ENCODE measurements around the gene IQGAP3.

DNA sequence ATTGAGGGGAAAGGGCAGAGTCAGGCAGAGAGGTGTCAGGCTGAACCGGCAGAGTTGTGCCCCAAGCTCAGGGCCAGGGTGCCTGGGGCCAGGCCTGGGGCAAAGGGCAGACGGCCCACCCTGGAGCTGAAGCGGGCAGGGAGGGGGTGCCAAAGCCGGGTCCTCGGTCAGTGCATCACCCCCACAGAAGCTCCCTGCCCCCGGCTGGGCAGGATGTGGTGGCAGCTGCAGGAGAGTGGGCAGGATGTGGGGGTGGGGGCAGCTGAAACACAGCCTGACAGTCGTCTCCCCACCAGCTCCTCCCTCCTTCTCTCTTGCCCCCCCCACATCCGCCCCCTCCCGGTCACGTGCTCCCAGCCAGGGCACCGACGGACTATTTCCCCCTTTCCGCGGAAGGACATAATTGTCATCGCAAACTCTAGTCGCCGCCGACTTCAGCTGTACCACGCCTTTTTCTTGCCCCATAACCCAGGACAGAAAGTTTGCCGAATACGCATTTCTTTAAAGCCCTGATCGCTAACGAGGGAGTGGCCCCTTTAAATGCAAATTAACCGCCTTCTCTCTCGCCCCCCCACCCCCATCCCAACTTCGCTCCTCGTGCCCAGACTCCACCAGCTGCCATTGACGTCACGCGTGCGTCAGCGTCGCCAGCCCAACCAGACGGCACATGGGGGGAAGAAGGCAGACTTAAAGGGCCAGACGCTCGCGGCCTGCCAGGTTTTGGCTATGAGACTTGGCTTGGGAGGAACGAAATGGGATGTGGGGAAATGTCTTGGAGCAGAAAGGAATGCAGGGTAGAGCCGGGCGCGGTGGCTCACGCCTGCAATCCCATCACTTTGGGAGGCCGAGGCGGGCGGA is 67.3 kb downstream of the IQGAP3 start:
- no peak for TF ChIP-seq CEBPB (IDR thresholded peaks at IDR 0.05)
- no peak for TF ChIP-seq RAD21 (IDR thresholded peaks at IDR 0.05; ENCODE audit: low read depth)
- TF ChIP-seq EP300 (IDR thresholded peaks at IDR 0.05; ENCODE audit: borderline replicate concordance) = peak; percentile 26; the same call in 1 of the 2 replicates
- TF ChIP-seq CREB1 (IDR thresholded peaks at IDR 0.05; ENCODE audit: low read depth) = peak; percentile 97
- TF ChIP-seq, protein P1, sequence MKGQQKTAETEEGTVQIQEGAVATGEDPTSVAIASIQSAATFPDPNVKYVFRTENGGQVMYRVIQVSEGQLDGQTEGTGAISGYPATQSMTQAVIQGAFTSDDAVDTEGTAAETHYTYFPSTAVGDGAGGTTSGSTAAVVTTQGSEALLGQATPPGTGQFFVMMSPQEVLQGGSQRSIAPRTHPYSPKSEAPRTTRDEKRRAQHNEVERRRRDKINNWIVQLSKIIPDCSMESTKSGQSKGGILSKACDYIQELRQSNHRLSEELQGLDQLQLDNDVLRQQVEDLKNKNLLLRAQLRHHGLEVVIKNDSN (IDR thresholded peaks at IDR 0.05) = peak; percentile 91
- TF ChIP-seq YY1 (IDR thresholded peaks at IDR 0.05; ENCODE audit: low read depth) = 0 out of 2 replicates have a peak, but pooled peaks have one; percentile 28
- peak; percentile 72 for TF ChIP-seq EGR1 (IDR thresholded peaks at IDR 0.05)
- TF ChIP-seq TCF12 (IDR thresholded peaks at IDR 0.05; ENCODE audit: low read depth) = peak; percentile 64; the same call in 1 of the 2 replicates
- TF ChIP-seq TAF1 (IDR thresholded peaks at IDR 0.05; ENCODE audit: low read depth) = peak; percentile 61; the same call in 1 of the 2 replicates
- TF ChIP-seq, protein P2, sequence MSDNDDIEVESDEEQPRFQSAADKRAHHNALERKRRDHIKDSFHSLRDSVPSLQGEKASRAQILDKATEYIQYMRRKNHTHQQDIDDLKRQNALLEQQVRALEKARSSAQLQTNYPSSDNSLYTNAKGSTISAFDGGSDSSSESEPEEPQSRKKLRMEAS (IDR thresholded peaks at IDR 0.05) = peak; percentile 99
- TF ChIP-seq, protein P3, sequence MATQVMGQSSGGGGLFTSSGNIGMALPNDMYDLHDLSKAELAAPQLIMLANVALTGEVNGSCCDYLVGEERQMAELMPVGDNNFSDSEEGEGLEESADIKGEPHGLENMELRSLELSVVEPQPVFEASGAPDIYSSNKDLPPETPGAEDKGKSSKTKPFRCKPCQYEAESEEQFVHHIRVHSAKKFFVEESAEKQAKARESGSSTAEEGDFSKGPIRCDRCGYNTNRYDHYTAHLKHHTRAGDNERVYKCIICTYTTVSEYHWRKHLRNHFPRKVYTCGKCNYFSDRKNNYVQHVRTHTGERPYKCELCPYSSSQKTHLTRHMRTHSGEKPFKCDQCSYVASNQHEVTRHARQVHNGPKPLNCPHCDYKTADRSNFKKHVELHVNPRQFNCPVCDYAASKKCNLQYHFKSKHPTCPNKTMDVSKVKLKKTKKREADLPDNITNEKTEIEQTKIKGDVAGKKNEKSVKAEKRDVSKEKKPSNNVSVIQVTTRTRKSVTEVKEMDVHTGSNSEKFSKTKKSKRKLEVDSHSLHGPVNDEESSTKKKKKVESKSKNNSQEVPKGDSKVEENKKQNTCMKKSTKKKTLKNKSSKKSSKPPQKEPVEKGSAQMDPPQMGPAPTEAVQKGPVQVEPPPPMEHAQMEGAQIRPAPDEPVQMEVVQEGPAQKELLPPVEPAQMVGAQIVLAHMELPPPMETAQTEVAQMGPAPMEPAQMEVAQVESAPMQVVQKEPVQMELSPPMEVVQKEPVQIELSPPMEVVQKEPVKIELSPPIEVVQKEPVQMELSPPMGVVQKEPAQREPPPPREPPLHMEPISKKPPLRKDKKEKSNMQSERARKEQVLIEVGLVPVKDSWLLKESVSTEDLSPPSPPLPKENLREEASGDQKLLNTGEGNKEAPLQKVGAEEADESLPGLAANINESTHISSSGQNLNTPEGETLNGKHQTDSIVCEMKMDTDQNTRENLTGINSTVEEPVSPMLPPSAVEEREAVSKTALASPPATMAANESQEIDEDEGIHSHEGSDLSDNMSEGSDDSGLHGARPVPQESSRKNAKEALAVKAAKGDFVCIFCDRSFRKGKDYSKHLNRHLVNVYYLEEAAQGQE (IDR thresholded peaks at IDR 0.05; ENCODE audit: low read depth) = no peak
- peak; percentile 38; the same call in 1 of the 2 replicates for TF ChIP-seq FOXM1 (IDR thresholded peaks at IDR 0.05; ENCODE audit: borderline replicate concordance, low read depth)
- peak; percentile 84; the same call in 1 of the 2 replicates for TF ChIP-seq ZBTB7A (IDR thresholded peaks at IDR 0.05; ENCODE audit: low read depth)
- TF ChIP-seq NFIC (IDR thresholded peaks at IDR 0.05) = peak; percentile 18; the same call in 1 of the 2 replicates

Data from Ishikawa (cell line).